Measurements from ENCODE around the gene INTS6. TPM values are rescaled to one million over a fixed set of nuclear protein-coding genes. Genes with fewer than 3 reads are reported as not detected.

The INTS6 gene
- 10.6 to 12.0 TPM (median 11.4 TPM) in 5 replicates for total RNA-seq (2022; extraction: Qiagen RNA extraction; ENCODE audit: low read depth)

GRCh38 chr13:51452361-51453206, at the start of gene INTS6:
INTS6 (minus strand) TSS chr13:51453036; CDS start chr13:51452525, 511 bp downstream.

GRCh38 chr13:51339354-51339753, 113.5 kb downstream of the INTS6 start, which contains the start of gene SERPINE3:
SERPINE3 (plus strand) TSS chr13:51339691; CDS start chr13:51341092, 1,401 bp downstream.

Other genes starting within 250 kb of the INTS6 start
- 1.8 to 3.0 TPM (median 2.3 TPM) in 5 replicates for gene FAM124A, start 230.6 kb downstream of the INTS6 start, total RNA-seq (2022; extraction: Qiagen RNA extraction; ENCODE audit: low read depth)
- not detected in 5 replicates for gene SERPINE3, start 113.3 kb downstream of the INTS6 start, total RNA-seq (2022; extraction: Qiagen RNA extraction; ENCODE audit: low read depth)
- gene WDFY2, start 131.4 kb upstream of the INTS6 start, total RNA-seq (2022; extraction: Qiagen RNA extraction; ENCODE audit: low read depth) = 2.8 to 4.2 TPM (median 4.0 TPM) in 5 replicates